Measurements from ENCODE around the gene IL3RA.

- TF ChIP-seq POLR2AphosphoS5 (IDR thresholded peaks at IDR 0.05; ENCODE audit: low read depth, low read length): no peak
- no peak for TF ChIP-seq CTCF (IDR thresholded peaks at IDR 0.05)
- no peak for TF ChIP-seq EP300 (IDR thresholded peaks at IDR 0.05; ENCODE audit: borderline replicate concordance in 1 of 2, low read depth in 1 of 2, low read length in 1 of 2)
- no peak for TF ChIP-seq TEAD4 (IDR thresholded peaks at IDR 0.05; ENCODE audit: borderline replicate concordance, insufficient read depth)
- TF ChIP-seq CHD2 (IDR thresholded peaks at IDR 0.05; ENCODE audit: low read length, partially characterized antibody): no peak
- no peak for TF ChIP-seq ZBTB33 (IDR thresholded peaks at IDR 0.05; ENCODE audit: borderline replicate concordance, low read depth)
Observed at GRCh38 chrX:1388651-1389050, 52.1 kb downstream of the IL3RA start.

Measured in SK-N-SH (cell line).